HepG2 (cell line): Measurements from ENCODE around the gene MYADML2. TPM values are rescaled to one million over a fixed set of nuclear protein-coding genes. Genes with fewer than 3 reads are reported as not detected.

Experiments
- HOXA7 ChIP-seq: sonication (generic); formaldehyde crosslinking; IDR thresholded peaks from 2 replicates; pipeline ENCODE4 v1.8.1; 2022; ENCODE audit warnings: mild to moderate bottlenecking, missing genetic modification reagents, moderate library complexity
- JUN ChIP-seq: sonication (generic); formaldehyde crosslinking; IDR thresholded peaks from 2 replicates; pipeline ENCODE4 v1.4.0; 2020; ENCODE audit warnings: mild to moderate bottlenecking, missing genetic modification reagents
- MAFK ChIP-seq, 2 experiments: IDR thresholded peaks in 1 of 2; conservative IDR thresholded peaks in 1 of 2; 2 replicates each; pipeline ENCODE4 v1.6.1; 2011; ENCODE audit warnings: improper control_type of control experiment in 2 of 2, low read length in 2 of 2
- MEF2D ChIP-seq: sonication (generic); formaldehyde crosslinking; IDR thresholded peaks from 2 replicates; pipeline ENCODE4 v1.5.1; 2020; ENCODE audit warnings: mild to moderate bottlenecking, missing genetic modification reagents
- RBM22 ChIP-seq: fragments of 200-400 bp; formaldehyde crosslinking; optimal IDR thresholded peaks from 2 replicates; pipeline ENCODE3; 2017; ENCODE audit warnings: mild to moderate bottlenecking, low read length, moderate library complexity
- SETDB1 ChIP-seq: sonication (generic); formaldehyde crosslinking; IDR thresholded peaks from 2 replicates; pipeline ENCODE4 v1.5.1; 2020; ENCODE audit warnings: missing genetic modification reagents, mild to moderate bottlenecking, borderline replicate concordance
- ZBTB7B ChIP-seq: sonication (generic); formaldehyde crosslinking; IDR thresholded peaks from 2 replicates; pipeline ENCODE4 v1.4.0; 2020; ENCODE audit warnings: missing genetic modification reagents
- ZFP82 ChIP-seq: sonication (generic); formaldehyde crosslinking; IDR thresholded peaks from 2 replicates; pipeline ENCODE4 v1.5.1; 2020; ENCODE audit warnings: mild to moderate bottlenecking, missing genetic modification reagents, borderline replicate concordance
- ZNF720 ChIP-seq: sonication (generic); formaldehyde crosslinking; IDR thresholded peaks from 2 replicates; pipeline ENCODE4 v1.4.0; 2020; ENCODE audit warnings: missing genetic modification reagents
- polyA plus RNA-seq, 8 experiments: library from polyadenylated mRNA; depleted of rRNA in 3 of 8; stranded (reverse) in 7 of 8; unstranded in 1 of 8; fragments of >200 nt; fragmentation: Illumina TruSeq in 4 of 8; extraction: Trizol in 4 of 8; gene quantifications; 2 replicates each; pipeline versions ENCODE4 v1.2.1 to v1.2.3, GENCODE V29; 2011 to 2016; ENCODE audit warnings: low read depth in 4 of 8, missing spikeins in 1 of 8, mixed read lengths in 1 of 8; ENCODE audit not compliant: insufficient read depth in 1 of 8
- total RNA-seq, 5 experiments: library from RNA; depleted of rRNA; stranded (reverse); fragments of >200 nt; fragmentation: Illumina TruSeq; extraction: Trizol; gene quantifications; 2 replicates each; pipeline ENCODE4 v1.2.3, GENCODE V29; 2016; ENCODE audit warnings: low read depth in 1 of 5
- TF ChIP-seq, protein P1 (sequence below), 2 experiments: fragments of 450-650 bp in 1 of 2; sonication (generic) in 1 of 2; formaldehyde crosslinking in 1 of 2; IDR thresholded peaks; 2 replicates each; pipeline versions ENCODE4 v1.6.1 to v1.8.0; 2016 to 2022; ENCODE audit warnings: antibody characterized with exemption in 1 of 2, mild to moderate bottlenecking in 1 of 2, missing genetic modification reagents in 1 of 2
- TF ChIP-seq, protein P2 (sequence below): IDR thresholded peaks from 2 replicates; pipeline ENCODE4 v1.6.1; 2016; ENCODE audit warnings: missing compliant biosample characterization, missing genetic modification reagents, borderline replicate concordance
- TF ChIP-seq, protein P3 (sequence below): sonication (generic); formaldehyde crosslinking; IDR thresholded peaks from 2 replicates; pipeline ENCODE4 v1.4.0; 2020; ENCODE audit warnings: missing genetic modification reagents, borderline replicate concordance

Gene MYADML2
- total and polyA plus RNA-seq, 2 of the 13 experiments (the other 11 are each of a cell fraction or from before 2014, with no cell fraction given), result not detected

- TF ChIP-seq, protein P1, sequence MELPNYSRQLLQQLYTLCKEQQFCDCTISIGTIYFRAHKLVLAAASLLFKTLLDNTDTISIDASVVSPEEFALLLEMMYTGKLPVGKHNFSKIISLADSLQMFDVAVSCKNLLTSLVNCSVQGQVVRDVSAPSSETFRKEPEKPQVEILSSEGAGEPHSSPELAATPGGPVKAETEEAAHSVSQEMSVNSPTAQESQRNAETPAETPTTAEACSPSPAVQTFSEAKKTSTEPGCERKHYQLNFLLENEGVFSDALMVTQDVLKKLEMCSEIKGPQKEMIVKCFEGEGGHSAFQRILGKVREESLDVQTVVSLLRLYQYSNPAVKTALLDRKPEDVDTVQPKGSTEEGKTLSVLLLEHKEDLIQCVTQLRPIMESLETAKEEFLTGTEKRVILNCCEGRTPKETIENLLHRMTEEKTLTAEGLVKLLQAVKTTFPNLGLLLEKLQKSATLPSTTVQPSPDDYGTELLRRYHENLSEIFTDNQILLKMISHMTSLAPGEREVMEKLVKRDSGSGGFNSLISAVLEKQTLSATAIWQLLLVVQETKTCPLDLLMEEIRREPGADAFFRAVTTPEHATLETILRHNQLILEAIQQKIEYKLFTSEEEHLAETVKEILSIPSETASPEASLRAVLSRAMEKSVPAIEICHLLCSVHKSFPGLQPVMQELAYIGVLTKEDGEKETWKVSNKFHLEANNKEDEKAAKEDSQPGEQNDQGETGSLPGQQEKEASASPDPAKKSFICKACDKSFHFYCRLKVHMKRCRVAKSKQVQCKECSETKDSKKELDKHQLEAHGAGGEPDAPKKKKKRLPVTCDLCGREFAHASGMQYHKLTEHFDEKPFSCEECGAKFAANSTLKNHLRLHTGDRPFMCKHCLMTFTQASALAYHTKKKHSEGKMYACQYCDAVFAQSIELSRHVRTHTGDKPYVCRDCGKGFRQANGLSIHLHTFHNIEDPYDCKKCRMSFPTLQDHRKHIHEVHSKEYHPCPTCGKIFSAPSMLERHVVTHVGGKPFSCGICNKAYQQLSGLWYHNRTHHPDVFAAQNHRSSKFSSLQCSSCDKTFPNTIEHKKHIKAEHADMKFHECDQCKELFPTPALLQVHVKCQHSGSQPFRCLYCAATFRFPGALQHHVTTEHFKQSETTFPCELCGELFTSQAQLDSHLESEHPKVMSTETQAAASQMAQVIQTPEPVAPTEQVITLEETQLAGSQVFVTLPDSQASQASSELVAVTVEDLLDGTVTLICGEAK (IDR thresholded peaks at IDR 0.05), result no peak
- TF ChIP-seq, protein P1 (CRISPR knock-in tag; IDR thresholded peaks at IDR 0.05), result peak; percentile 67
- peak; percentile 89 for TF ChIP-seq ZBTB7B (CRISPR knock-in tag)
- peak; percentile 59; the same call in 1 of the 2 replicates for TF ChIP-seq JUN (CRISPR knock-in tag)
- no peak for TF ChIP-seq MEF2D (CRISPR knock-in tag)
- peak; percentile 54; the same call in 1 of the 2 replicates for TF ChIP-seq ZFP82 (CRISPR knock-in tag)
- TF ChIP-seq SETDB1 (CRISPR knock-in tag), result no peak
- TF ChIP-seq, protein P2, sequence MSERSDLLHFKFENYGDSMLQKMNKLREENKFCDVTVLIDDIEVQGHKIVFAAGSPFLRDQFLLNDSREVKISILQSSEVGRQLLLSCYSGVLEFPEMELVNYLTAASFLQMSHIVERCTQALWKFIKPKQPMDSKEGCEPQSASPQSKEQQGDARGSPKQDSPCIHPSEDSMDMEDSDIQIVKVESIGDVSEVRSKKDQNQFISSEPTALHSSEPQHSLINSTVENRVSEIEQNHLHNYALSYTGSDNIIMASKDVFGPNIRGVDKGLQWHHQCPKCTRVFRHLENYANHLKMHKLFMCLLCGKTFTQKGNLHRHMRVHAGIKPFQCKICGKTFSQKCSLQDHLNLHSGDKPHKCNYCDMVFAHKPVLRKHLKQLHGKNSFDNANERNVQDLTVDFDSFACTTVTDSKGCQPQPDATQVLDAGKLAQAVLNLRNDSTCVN (CRISPR knock-in tag), result no peak; the same call in 1 of the 2 replicates
- TF ChIP-seq HOXA7 (CRISPR knock-in tag), result no peak
- TF ChIP-seq, protein P3, sequence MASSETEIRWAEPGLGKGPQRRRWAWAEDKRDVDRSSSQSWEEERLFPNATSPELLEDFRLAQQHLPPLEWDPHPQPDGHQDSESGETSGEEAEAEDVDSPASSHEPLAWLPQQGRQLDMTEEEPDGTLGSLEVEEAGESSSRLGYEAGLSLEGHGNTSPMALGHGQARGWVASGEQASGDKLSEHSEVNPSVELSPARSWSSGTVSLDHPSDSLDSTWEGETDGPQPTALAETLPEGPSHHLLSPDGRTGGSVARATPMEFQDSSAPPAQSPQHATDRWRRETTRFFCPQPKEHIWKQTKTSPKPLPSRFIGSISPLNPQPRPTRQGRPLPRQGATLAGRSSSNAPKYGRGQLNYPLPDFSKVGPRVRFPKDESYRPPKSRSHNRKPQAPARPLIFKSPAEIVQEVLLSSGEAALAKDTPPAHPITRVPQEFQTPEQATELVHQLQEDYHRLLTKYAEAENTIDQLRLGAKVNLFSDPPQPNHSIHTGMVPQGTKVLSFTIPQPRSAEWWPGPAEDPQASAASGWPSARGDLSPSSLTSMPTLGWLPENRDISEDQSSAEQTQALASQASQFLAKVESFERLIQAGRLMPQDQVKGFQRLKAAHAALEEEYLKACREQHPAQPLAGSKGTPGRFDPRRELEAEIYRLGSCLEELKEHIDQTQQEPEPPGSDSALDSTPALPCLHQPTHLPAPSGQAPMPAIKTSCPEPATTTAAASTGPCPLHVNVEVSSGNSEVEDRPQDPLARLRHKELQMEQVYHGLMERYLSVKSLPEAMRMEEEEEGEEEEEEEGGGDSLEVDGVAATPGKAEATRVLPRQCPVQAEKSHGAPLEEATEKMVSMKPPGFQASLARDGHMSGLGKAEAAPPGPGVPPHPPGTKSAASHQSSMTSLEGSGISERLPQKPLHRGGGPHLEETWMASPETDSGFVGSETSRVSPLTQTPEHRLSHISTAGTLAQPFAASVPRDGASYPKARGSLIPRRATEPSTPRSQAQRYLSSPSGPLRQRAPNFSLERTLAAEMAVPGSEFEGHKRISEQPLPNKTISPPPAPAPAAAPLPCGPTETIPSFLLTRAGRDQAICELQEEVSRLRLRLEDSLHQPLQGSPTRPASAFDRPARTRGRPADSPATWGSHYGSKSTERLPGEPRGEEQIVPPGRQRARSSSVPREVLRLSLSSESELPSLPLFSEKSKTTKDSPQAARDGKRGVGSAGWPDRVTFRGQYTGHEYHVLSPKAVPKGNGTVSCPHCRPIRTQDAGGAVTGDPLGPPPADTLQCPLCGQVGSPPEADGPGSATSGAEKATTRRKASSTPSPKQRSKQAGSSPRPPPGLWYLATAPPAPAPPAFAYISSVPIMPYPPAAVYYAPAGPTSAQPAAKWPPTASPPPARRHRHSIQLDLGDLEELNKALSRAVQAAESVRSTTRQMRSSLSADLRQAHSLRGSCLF (CRISPR knock-in tag), result no peak
- no peak for TF ChIP-seq ZNF720 (CRISPR knock-in tag)
- no peak for TF ChIP-seq MAFK (conservative IDR thresholded peaks at IDR 0.05 in 1 of 2, IDR thresholded peaks at IDR 0.05 in 1 of 2; ENCODE audit: low read length in 2 of 2)
- TF ChIP-seq RBM22, result peak; percentile 43
Measured at GRCh38 chr17:81927653-81928543, 19.1 kb downstream of the MYADML2 start, which contains the start of gene MAFG (continued).
